ENCODE results near the gene RPL10A. TPM values are rescaled to one million over a fixed set of nuclear protein-coding genes. Genes with fewer than 3 reads are reported as not detected.

Gene RPL10A
- total RNA-seq, 2 experiments from 2014 or later: 1,952 to 2,334 TPM

- peaks cover 63% of the 10 kb centered on the region for H3K36me3 Mint-ChIP-seq (ENCODE audit: low read depth)
- ATAC-seq: no peak
- intact Hi-C loops (cut with DNase I, micrococcal nuclease): loop anchor here (1.0 to 5.0 kb wide), 11 partner anchors 17 to 580 kb away; partner anchors contain the start of genes FANCE (in 2 of the 2), PPARD (in 2 of the 2), ANKS1A (in 1 of the 2) and ARMC12 (in 1 of the 2)
Observed at GRCh38 chr6:35468980-35469750, 964 bp downstream of the RPL10A start.

DNA sequence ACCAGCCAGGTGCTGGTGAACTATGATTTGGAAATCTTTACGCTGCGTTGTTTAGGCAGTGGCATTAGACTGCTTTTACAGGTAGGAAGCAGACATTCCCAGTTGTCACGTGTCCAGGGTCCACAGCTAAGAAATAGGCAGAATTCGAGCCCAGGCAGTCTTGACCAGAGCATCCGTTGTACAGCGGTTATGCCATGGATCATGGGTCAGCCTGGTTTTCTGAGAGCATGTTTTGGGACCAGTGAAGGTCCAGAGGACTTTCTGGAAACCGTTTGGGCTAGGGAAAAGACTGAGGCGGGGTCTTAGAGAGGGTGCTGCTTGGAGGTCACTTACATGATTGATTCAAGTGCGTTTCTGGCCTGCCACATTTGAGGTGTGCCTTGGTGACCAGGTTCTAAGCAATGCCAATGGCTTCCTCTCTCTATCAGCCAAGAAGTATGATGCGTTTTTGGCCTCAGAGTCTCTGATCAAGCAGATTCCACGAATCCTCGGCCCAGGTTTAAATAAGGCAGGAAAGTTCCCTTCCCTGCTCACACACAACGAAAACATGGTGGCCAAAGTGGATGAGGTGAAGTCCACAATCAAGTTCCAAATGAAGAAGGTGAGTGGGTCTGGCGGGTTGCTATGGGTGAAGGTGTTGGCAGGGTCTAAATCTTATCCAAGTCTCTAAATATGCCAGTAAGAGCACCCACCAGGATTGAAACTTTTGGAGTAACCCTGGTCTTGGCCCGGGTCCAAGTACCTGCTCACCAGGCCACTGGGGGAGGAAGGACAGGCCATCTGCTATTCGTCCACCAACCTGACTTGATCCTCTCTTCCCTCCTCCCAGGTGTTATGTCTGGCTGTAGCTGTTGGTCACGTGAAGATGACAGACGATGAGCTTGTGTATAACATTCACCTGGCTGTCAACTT is 1.8 kb downstream of the RPL10A start:
- DNase-seq (peak; percentile 45), ATAC-seq (no peak)
- Mint-ChIP-seq H3K27ac (peak overlapping the region; percentile 98), H3K27me3 (no peaks in the 10 kb centered on the region), H3K4me1 (peaks cover 44% of the 10 kb centered on the region), H3K36me3 (ENCODE audit: low read depth) (peaks cover 60% of the 10 kb centered on the region), H3K4me3 (peak overlapping the region; percentile 93), H3K9me3 (ENCODE audit: low read depth) (no peaks in the 10 kb centered on the region)
- intact Hi-C loops (cut with DNase I, micrococcal nuclease): loop anchor here in 1 of 2 experiments (2.0 to 5.0 kb wide), 5 partner anchors 217 to 1233 kb away; partner anchors contain the start of genes ANKS1A, ARMC12, FKBP5 and HMGA1
- POLR2A ChIA-PET: interaction anchor here (1.1 to 3.1 kb wide), 2 partner anchors 27 to 169 kb away, joined by 3 to 11 read pairs; partner anchors contain the start of gene TEAD3
- CTCF ChIA-PET: interaction anchor here (1.1 to 1.4 kb wide), 2 partner anchors 128 to 170 kb away, joined by 3 read pairs; no protein-coding TSS in a partner anchor

More at GRCh38 chr6:35468980-35469750, 964 bp downstream of the RPL10A start:
- H3K27me3 Mint-ChIP-seq: no peaks in the 10 kb centered on the region
- DNase-seq: no peak
- H3K27ac Mint-ChIP-seq: peak overlapping the region; percentile 98
- peak overlapping the region; percentile 93 for H3K4me3 Mint-ChIP-seq
- CTCF ChIA-PET: interaction anchor here (2.0 to 3.9 kb wide), 2 partner anchors 12 to 127 kb away, joined by 16 to 23 read pairs; partner anchors contain the start of gene PPARD
- no peaks in the 10 kb centered on the region for H3K9me3 Mint-ChIP-seq (ENCODE audit: low read depth)
- peaks cover 44% of the 10 kb centered on the region for H3K4me1 Mint-ChIP-seq
- POLR2A ChIA-PET: interaction anchor here (0.5 to 3.1 kb wide), 2 partner anchors 28 to 122 kb away, joined by 5 to 11 read pairs; partner anchors contain the start of gene TEAD3

DNA sequence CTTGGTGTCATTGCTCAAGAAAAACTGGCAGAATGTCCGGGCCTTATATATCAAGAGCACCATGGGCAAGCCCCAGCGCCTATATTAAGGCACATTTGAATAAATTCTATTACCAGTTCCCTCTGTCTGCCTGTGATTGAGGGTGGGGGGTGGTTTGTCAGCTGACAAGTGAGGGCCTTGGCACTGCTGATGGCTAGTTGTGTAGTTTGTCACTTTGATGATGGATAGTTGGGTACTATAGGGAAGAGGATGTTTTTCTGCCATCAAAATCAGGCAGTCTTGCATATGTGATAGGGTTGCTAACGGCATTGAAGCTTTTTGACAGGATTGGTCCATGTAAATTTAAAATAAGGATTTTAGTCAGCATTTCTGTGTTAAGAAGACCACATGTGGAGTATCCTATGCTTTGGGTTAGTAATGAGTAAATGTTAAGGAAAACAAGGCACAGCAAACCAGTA is 2.5 kb downstream of the RPL10A start:
- intact Hi-C loops (cut with DNase I, micrococcal nuclease): loop anchor here in 1 of 2 experiments (5.0 kb wide), 1 partner anchor 1233 kb away; the partner anchor contains the start of gene HMGA1
- H3K27ac Mint-ChIP-seq: peak overlapping the region; percentile 98
- ChIA-PET CTCF (interaction anchor here (1.1 to 1.6 kb wide), 3 partner anchors 125 to 171 kb away, joined by 3 to 5 read pairs (median 3); no protein-coding TSS in a partner anchor), POLR2A (interaction anchor here (0.6 to 3.1 kb wide), 8 partner anchors 27 to 985 kb away, joined by 3 to 11 read pairs (median 5); partner anchors contain the start of gene TEAD3)
- H3K9me3 Mint-ChIP-seq (ENCODE audit: low read depth): no peaks in the 10 kb centered on the region
- no peak for DNase-seq
- H3K4me3 Mint-ChIP-seq: peak overlapping the region; percentile 93
- H3K36me3 Mint-ChIP-seq (ENCODE audit: low read depth): peaks cover 60% of the 10 kb centered on the region
- ATAC-seq: no peak
- peaks cover 44% of the 10 kb centered on the region for H3K4me1 Mint-ChIP-seq
- H3K27me3 Mint-ChIP-seq: no peaks in the 10 kb centered on the region

DNA sequence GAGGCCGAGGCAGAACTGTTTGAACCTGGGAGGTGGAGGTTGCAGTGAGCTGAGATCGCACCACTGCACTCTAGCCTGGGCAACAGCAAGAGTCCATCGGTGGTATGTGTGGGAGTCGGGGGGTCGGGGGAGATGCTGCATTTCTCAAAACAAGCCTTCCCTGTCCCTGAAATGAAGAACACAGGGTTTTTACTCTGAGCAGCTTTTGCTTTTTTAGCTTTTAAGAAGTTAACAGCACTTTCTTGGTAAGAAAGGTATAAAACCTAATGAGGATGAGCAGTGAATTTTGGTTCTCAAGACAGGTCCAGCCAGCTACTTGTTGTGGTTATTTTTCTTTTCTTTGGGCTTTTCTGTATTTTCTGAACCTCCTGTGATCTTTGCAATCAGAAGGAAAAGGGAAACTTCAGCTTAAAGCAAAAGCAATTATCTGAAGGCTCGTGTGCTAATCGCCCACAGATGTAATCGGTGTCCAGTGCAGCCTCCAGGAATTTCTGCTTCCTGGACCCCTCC is 3.7 kb downstream of the RPL10A start:
- Mint-ChIP-seq H3K4me1 (peaks cover 44% of the 10 kb centered on the region), H3K9me3 (ENCODE audit: low read depth) (no peaks in the 10 kb centered on the region), H3K27ac (peak overlapping the region; percentile 39), H3K27me3 (no peaks in the 10 kb centered on the region), H3K4me3 (peak overlapping the region; percentile 93), H3K36me3 (ENCODE audit: low read depth) (peaks cover 59% of the 10 kb centered on the region)
- ATAC-seq (no peak), DNase-seq (no peak)
- ChIA-PET CTCF (interaction anchor here (0.5 to 1.6 kb wide), 8 partner anchors 12 to 265 kb away, joined by 3 to 5 read pairs (median 4); no protein-coding TSS in a partner anchor), POLR2A (interaction anchor here (0.6 to 3.1 kb wide), 7 partner anchors 15 to 1761 kb away, joined by 3 to 11 read pairs (median 3); partner anchors contain the start of genes TEAD3 and UQCC2)
- intact Hi-C loops (cut with DNase I, micrococcal nuclease): loop anchor here in 1 of 2 experiments (1.0 to 5.0 kb wide), 2 partner anchors 25 to 1235 kb away; partner anchors contain the start of genes HMGA1 and TEAD3

- ChIA-PET POLR2A (interaction anchor here (0.6 to 1.5 kb wide), 10 partner anchors 9 to 255 kb away, joined by 3 to 5 read pairs (median 4); no protein-coding TSS in a partner anchor), CTCF (interaction anchor here (0.6 to 1.8 kb wide), 6 partner anchors 9 to 621 kb away, joined by 3 to 6 read pairs (median 3); no protein-coding TSS in a partner anchor)
- H3K36me3 Mint-ChIP-seq (ENCODE audit: low read depth): peaks cover 48% of the 10 kb centered on the region
- H3K4me3 Mint-ChIP-seq: no peak overlapping the region
- H3K4me1 Mint-ChIP-seq: peaks cover 35% of the 10 kb centered on the region
- intact Hi-C loops (cut with DNase I, micrococcal nuclease): loop anchor here in 1 of 2 experiments (5.0 kb wide), 1 partner anchor 1236 kb away; the partner anchor contains the start of gene HMGA1
- H3K27ac Mint-ChIP-seq: peak overlapping the region; percentile 75
- DNase-seq: peak; percentile 34
- no peaks in the 10 kb centered on the region for H3K27me3 Mint-ChIP-seq
- no peaks in the 10 kb centered on the region for H3K9me3 Mint-ChIP-seq (ENCODE audit: low read depth)
- peak; percentile 11 for ATAC-seq
Observed at GRCh38 chr6:35473075-35473849, 5.1 kb downstream of the RPL10A start.

DNA sequence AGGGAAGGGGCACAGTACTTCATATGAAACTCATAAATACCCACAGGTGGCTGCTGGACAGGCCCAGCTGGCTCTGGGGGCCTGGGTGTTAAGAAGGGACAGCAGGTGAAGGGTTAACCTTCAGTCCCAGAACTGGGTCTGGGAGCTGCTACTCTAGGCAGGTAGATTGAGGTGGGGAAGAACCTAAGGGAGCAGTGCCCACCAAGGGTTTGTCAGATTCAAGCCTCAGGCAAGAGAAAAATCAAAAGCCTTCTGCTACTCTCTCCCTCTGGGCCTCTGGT is 5.6 kb downstream of the RPL10A start:
- Mint-ChIP-seq H3K9me3 (ENCODE audit: low read depth) (no peaks in the 10 kb centered on the region), H3K27ac (peak overlapping the region; percentile 55), H3K36me3 (ENCODE audit: low read depth) (peaks cover 43% of the 10 kb centered on the region), H3K4me3 (no peak overlapping the region), H3K27me3 (no peaks in the 10 kb centered on the region), H3K4me1 (peaks cover 35% of the 10 kb centered on the region)
- intact Hi-C loops (cut with DNase I, micrococcal nuclease): loop anchor here in 1 of 2 experiments (5.0 kb wide), 1 partner anchor 1236 kb away; the partner anchor contains the start of gene HMGA1
- ATAC-seq (peak; percentile 6), DNase-seq (no peak)
- POLR2A ChIA-PET: interaction anchor here (0.6 to 1.5 kb wide), 8 partner anchors 8 to 255 kb away, joined by 3 to 5 read pairs (median 4); no protein-coding TSS in a partner anchor
- CTCF ChIA-PET: interaction anchor here (0.6 to 1.8 kb wide), 4 partner anchors 9 to 181 kb away, joined by 3 to 6 read pairs (median 4); no protein-coding TSS in a partner anchor

DNA sequence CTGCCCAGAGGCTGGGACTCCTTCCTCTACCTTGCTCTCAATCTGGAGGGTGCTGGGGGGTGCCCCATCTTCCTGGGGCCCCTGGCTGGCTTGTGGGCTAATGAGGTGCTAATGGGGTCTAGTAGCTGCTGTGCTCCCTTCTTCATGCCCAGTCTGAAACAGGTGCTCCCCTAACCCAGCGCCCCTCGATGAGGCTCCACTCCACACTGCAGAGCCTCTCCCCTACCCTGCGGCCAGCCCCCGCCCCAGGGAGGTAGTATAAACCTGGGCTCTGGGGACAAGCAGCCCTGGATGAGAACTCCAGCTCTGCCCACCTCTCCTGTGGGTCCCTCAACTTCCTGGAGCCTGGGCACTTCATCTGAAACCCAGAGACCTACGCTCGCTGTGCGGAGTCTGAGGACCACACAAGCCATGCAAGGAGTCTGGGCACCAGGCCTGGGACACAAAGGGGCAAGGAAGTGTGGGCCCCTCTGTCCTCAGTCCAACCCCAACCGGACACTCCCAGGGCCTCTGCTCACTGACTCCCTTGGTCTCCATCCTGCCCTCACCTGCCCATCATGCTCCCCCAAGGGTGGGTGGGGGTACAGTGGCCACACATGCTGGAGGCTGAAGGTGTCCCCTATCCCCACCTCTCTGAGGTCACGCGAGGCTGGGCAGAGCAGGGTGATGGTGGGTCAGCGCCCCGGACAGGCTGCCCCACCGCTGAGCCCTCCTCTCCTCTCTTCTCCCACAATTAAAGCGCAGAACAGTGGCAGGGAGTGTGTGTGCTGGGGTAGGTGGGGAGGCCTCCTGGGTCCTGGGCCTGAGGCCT is 6.1 kb downstream of the RPL10A start:
- H3K36me3 Mint-ChIP-seq (ENCODE audit: low read depth): peaks cover 38% of the 10 kb centered on the region
- CTCF ChIA-PET: interaction anchor here (0.6 to 1.8 kb wide), 4 partner anchors 8 to 180 kb away, joined by 3 to 6 read pairs (median 4); no protein-coding TSS in a partner anchor

DNA sequence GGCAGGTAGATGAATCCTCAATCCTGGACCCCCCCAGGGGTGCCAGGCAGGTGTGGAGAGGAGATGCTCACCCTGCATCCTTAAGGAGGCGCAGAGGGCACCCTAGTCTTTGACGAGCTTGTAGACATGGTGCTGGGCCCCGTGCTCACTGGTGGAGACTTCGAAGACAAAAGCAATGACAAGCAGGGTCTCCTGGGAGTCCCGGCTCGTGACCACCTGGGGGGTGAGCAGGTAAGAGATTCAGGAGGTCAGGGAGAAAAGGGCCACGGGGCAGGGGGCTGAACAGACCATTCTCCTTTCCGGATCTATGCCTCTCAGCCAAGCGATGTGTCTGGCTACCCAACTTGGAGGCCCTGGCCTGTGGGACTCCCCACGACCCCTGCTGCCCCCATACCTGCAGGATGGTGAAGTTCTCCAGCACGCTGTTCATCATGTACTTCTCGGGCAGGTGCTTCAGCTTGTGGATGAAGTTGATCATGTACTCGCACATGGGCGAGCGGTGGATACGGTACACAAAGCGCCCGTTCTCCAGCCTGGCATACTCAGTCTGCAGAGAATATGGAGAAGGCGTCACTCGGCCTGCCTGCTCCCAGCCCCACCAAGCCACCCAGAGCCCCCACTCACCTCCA is 6.9 kb downstream of the RPL10A start:
- peaks cover 30% of the 10 kb centered on the region for H3K36me3 Mint-ChIP-seq (ENCODE audit: low read depth)
- no peak for DNase-seq
- POLR2A ChIA-PET: interaction anchor here (0.6 kb wide), 1 partner anchor 131 kb away, joined by 3 read pairs; no protein-coding TSS in a partner anchor
- CTCF ChIA-PET: no interaction called here
- no peaks in the 10 kb centered on the region for H3K27me3 Mint-ChIP-seq
- no peak overlapping the region for H3K27ac Mint-ChIP-seq
- no peaks in the 10 kb centered on the region for H3K9me3 Mint-ChIP-seq (ENCODE audit: low read depth)
- peak overlapping the region; percentile 16 for H3K4me3 Mint-ChIP-seq
- intact Hi-C loops (cut with DNase I, micrococcal nuclease): loop anchor here in 1 of 2 experiments (5.0 kb wide), 1 partner anchor 1238 kb away; the partner anchor contains the start of gene HMGA1
- no peak for ATAC-seq
- peaks cover 28% of the 10 kb centered on the region for H3K4me1 Mint-ChIP-seq

More for the DNA sequence above, 6.1 kb downstream of the RPL10A start:
- DNase-seq (peak; percentile 34), ATAC-seq (peak; percentile 17)
- Mint-ChIP-seq H3K27me3 (no peaks in the 10 kb centered on the region), H3K4me3 (peak overlapping the region; percentile 16), H3K27ac (no peak overlapping the region), H3K9me3 (ENCODE audit: low read depth) (no peaks in the 10 kb centered on the region), H3K4me1 (peaks cover 33% of the 10 kb centered on the region)
- intact Hi-C loops (cut with DNase I, micrococcal nuclease): loop anchor here in 1 of 2 experiments (5.0 kb wide), 1 partner anchor 1237 kb away; the partner anchor contains the start of gene HMGA1
- POLR2A ChIA-PET: interaction anchor here (0.6 to 1.5 kb wide), 7 partner anchors 10 to 254 kb away, joined by 3 to 5 read pairs (median 4); no protein-coding TSS in a partner anchor
